Measurements from ENCODE around the gene ANKRD24. TPM values are rescaled to one million over a fixed set of nuclear protein-coding genes. Genes with fewer than 3 reads are reported as not detected.
"Not testable (repeated sequence)": the region's sequence is repeated elsewhere in the genome, so short reads cannot be mapped to it uniquely, and the experiment has no call there.

ANKRD24 gene
- total RNA-seq, 1 donor from 2014 or later, result 0.82 TPM

DNA sequence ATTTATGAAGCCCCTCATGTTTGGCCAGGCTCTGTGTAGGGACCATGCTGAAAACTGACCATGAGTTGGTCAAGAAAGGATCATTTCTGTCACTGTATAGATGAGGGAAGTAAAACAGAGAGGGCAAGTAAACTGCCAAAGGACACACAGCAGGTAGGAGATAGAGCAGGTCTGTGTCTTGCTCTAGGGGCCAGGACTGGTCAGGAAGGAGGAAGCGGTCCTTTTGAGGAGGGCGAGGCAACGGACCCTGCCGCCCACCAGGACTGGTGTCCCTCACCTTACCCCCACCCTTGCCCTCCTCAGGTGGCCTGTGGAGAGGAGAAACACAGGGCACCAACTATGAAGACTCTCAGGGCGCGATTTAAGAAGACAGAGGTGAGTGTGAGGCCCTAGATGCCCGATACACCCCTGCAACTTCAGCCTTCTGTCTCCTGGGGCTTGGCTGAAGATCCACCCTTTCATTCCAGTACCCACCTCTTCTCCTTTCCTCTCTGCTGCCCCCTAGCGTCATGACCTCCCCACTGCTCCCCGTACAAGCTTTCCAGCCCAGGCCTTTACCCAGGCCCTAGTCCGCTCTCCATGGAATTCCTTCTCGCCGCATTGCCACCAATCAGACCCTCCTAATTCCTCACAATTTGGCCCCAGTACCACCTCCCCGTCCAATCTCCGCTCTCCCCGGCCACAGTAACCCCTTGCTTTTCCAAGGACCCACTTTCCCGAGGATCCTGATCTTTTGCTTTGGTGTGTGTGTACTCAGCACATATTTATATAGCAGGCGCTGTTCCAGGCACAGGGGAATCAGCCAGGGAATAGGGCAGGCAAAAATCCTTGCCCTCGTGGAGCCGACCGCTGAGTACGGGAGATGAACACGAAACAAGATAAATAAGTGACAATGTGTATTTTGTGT lies 3.9 kb downstream of the ANKRD24 start:
- Mint-ChIP-seq H3K4me3 (ENCODE audit: unreplicated experiment) (no peak overlapping the region), H3K4me1 (ENCODE audit: unreplicated experiment) (peaks cover 3% of the 10 kb centered on the region), H3K27me3 (ENCODE audit: unreplicated experiment) (peaks cover 3% of the 10 kb centered on the region), H3K9me3 (ENCODE audit: unreplicated experiment) (no peaks in the 10 kb centered on the region), H3K36me3 (ENCODE audit: low read depth, unreplicated experiment) (no peaks in the 10 kb centered on the region), H3K27ac (ENCODE audit: unreplicated experiment) (peak overlapping the region; percentile 54)
- peak; percentile 87 for DNase-seq (ENCODE audit: low spot score)
- TF ChIP-seq, protein P1, sequence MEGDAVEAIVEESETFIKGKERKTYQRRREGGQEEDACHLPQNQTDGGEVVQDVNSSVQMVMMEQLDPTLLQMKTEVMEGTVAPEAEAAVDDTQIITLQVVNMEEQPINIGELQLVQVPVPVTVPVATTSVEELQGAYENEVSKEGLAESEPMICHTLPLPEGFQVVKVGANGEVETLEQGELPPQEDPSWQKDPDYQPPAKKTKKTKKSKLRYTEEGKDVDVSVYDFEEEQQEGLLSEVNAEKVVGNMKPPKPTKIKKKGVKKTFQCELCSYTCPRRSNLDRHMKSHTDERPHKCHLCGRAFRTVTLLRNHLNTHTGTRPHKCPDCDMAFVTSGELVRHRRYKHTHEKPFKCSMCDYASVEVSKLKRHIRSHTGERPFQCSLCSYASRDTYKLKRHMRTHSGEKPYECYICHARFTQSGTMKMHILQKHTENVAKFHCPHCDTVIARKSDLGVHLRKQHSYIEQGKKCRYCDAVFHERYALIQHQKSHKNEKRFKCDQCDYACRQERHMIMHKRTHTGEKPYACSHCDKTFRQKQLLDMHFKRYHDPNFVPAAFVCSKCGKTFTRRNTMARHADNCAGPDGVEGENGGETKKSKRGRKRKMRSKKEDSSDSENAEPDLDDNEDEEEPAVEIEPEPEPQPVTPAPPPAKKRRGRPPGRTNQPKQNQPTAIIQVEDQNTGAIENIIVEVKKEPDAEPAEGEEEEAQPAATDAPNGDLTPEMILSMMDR (IDR thresholded peaks at IDR 0.05; ENCODE audit: unreplicated experiment), result peak; percentile 76

DNA sequence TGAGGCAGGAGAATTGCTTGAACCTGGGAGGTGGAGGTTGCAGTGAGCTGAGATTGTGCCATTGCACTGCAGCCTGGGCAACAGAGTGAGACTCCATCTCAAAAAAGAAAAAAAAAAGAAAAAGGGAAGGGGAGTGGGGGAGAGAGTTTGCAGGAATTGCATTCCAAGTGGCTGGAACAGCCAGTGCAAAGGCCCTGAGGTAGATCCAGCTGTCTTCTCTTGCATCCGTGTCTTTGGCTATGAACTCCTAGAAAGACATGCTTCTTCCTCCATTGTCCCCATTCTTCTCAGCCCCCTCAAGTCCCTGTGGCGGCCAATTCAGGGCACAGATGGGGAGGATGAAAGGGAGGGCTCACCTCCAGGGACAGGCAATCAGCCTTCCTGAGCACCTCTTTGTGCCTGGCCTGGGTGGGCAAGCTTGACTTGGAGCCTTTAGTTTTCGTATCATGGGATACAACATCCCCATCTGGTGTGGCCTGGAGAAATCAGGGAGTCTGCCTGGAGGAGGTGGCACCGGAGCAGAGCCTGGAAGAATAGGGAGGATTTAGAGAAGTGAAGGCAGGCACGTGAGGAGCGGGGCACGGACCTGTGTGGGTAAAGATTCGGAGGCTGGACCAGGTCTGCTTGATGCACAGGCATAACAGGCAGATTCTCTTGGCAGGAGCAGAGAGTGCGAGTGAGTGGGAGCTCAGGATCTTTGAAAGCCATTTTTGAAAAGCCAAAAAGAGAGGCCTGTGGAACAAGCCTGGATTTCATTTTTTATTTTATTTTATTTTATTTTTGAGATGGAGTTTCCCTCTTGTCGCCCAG lies 5.0 kb downstream of the ANKRD24 start:
- H3K27ac Mint-ChIP-seq (ENCODE audit: unreplicated experiment), result no peak overlapping the region
- TF ChIP-seq, protein P1 (IDR thresholded peaks at IDR 0.05; ENCODE audit: unreplicated experiment), result no peak
- no peak for DNase-seq (ENCODE audit: low spot score)
- no peak overlapping the region for H3K4me3 Mint-ChIP-seq (ENCODE audit: unreplicated experiment)
- no peaks in the 10 kb centered on the region for H3K9me3 Mint-ChIP-seq (ENCODE audit: unreplicated experiment)
- H3K4me1 Mint-ChIP-seq (ENCODE audit: unreplicated experiment), result no peaks in the 10 kb centered on the region
- peaks cover 5% of the 10 kb centered on the region for H3K27me3 Mint-ChIP-seq (ENCODE audit: unreplicated experiment)
- no peaks in the 10 kb centered on the region for H3K36me3 Mint-ChIP-seq (ENCODE audit: low read depth, unreplicated experiment)

DNA sequence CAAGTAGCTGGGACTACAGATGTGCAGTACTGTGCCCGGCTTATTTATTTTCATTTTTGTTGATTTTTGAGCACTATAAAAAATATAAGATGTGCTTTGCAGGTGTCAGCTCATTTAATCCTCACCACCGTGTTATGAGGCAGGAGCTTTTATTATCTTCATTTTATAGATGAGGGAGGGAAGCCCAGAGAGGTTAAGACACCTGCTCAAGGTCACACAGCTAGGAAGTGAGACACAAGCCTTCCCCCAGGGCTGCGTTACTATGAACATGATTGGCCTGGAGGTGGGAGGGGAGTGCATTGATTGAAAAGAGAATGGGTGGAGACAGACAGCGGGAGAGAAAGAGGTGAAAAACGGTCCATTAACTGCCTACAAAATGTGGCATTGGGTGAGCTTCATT lies 7.2 kb downstream of the ANKRD24 start:
- H3K9me3 Mint-ChIP-seq (ENCODE audit: unreplicated experiment), result no peaks in the 10 kb centered on the region

DNA sequence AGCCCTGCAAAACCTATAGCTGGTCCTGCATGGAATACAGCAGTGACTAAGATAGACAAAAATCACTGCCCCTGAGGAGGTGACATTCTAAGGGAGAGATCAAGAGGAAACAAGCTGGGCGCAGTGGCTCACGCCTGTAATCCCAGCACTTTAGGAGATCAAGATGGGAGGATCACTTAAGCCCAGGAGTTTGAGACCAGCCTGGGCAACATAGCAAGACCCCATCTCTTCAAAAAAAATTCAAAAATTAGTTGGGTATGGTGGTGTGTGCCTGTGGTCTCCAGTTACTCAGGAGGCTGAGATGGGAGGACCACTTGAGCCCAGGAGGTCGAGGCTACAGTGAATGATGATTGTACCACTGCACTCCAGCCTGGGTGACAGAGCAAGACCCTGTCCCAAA lies 10.0 kb downstream of the ANKRD24 start:
- H3K4me3 Mint-ChIP-seq (ENCODE audit: unreplicated experiment); H3K9me3 Mint-ChIP-seq (ENCODE audit: unreplicated experiment); DNase-seq (ENCODE audit: low spot score); H3K4me1 Mint-ChIP-seq (ENCODE audit: unreplicated experiment); H3K27ac Mint-ChIP-seq (ENCODE audit: unreplicated experiment); H3K36me3 Mint-ChIP-seq (ENCODE audit: low read depth, unreplicated experiment): not testable (repeated sequence)
- H3K27me3 Mint-ChIP-seq (ENCODE audit: unreplicated experiment), result peaks cover 12% of the 10 kb centered on the region

More for the DNA sequence above, 7.2 kb downstream of the ANKRD24 start:
- Mint-ChIP-seq H3K27me3 (ENCODE audit: unreplicated experiment) (peaks cover 9% of the 10 kb centered on the region), H3K4me3 (ENCODE audit: unreplicated experiment) (no peak overlapping the region), H3K27ac (ENCODE audit: unreplicated experiment) (peak overlapping the region; percentile 67), H3K4me1 (ENCODE audit: unreplicated experiment) (peaks cover 2% of the 10 kb centered on the region), H3K36me3 (ENCODE audit: low read depth, unreplicated experiment) (no peaks in the 10 kb centered on the region)
- no peak for DNase-seq (ENCODE audit: low spot score)
- TF ChIP-seq, protein P1 (IDR thresholded peaks at IDR 0.05; ENCODE audit: unreplicated experiment), result no peak

DNA sequence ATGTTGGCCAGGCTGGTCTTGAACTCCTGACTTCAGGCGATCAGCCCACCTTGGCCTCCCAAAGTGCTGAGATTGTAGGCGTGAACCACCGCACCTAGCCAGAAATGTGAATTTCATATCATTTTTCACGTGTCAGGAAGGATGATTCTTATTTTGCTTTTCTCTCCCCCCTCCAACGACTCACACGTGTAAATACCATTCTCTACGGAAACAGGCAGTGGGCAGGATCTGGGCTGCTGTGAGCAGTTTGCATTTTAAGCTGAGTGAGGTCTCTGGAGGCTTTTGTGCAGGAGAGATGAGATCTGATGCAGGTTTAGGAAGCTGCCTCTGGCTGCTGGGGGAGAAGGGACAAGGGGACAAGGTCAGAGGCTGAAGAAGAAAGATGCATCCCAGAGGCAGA lies 11.9 kb downstream of the ANKRD24 start:
- TF ChIP-seq, protein P1 (IDR thresholded peaks at IDR 0.05; ENCODE audit: unreplicated experiment), result no peak
- Mint-ChIP-seq H3K36me3 (ENCODE audit: low read depth, unreplicated experiment) (peaks cover 13% of the 10 kb centered on the region), H3K27ac (ENCODE audit: unreplicated experiment) (peak overlapping the region; percentile 61), H3K27me3 (ENCODE audit: unreplicated experiment) (peaks cover 21% of the 10 kb centered on the region), H3K9me3 (ENCODE audit: unreplicated experiment) (no peaks in the 10 kb centered on the region), H3K4me1 (ENCODE audit: unreplicated experiment) (peaks cover 10% of the 10 kb centered on the region), H3K4me3 (ENCODE audit: unreplicated experiment) (no peak overlapping the region)
- DNase-seq (ENCODE audit: low spot score), result no peak

Measured in endothelial cell (in vitro differentiated cells).